ENCODE results near the gene MAGEA8.
"Not testable (repeated sequence)": the region's sequence is repeated elsewhere in the genome, so short reads cannot be mapped to it uniquely, and the experiment has no call there.

MAGEA8 gene

DNA sequence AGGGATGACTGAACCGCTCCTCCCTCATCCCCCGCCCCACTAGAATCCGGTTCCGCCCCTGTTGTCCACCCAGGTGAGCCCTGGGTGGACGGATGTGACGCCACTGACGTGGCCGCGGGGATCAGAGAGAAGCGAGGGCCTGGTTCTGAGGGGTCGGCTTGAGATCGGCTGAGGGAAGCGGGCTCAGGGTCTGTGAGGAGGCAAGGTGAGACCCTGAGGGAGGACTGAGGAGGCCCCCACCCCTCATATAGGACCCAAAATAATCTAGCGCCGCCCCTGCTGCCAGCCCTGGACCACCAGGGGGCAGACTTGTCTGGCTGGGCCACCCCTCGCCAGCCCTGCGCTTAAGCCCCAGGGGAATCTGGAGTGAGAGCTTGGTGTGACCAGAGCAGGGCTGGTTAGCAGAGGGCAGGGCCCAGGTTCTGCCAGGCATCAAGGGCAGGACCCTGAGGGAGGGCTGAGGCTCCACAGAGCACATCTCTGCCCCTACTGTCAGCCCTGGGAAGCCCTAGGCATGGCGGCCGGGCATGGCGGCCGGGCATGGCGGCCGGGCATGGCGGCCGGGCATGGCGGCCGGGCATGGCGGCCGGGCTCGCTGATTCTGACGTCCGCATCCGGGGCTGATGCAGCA lies at the start of gene MAGEA8:
Gene MAGEA8, plus strand, starts transcription at position 103 of the 631 bp plus-strand sequence. CDS start 3,090 bp downstream, outside the sequence.
- in situ Hi-C loops (cut with HindIII; ENCODE audit: low sequenced_read_pairs): no loop called here
- no peak within 1 kb of the TSS for H3K4me3 ChIP-seq (ENCODE audit: low read depth, low read length)
- DNase-seq (ENCODE audit: low read depth): no peak
- TF ChIP-seq, protein P1, sequence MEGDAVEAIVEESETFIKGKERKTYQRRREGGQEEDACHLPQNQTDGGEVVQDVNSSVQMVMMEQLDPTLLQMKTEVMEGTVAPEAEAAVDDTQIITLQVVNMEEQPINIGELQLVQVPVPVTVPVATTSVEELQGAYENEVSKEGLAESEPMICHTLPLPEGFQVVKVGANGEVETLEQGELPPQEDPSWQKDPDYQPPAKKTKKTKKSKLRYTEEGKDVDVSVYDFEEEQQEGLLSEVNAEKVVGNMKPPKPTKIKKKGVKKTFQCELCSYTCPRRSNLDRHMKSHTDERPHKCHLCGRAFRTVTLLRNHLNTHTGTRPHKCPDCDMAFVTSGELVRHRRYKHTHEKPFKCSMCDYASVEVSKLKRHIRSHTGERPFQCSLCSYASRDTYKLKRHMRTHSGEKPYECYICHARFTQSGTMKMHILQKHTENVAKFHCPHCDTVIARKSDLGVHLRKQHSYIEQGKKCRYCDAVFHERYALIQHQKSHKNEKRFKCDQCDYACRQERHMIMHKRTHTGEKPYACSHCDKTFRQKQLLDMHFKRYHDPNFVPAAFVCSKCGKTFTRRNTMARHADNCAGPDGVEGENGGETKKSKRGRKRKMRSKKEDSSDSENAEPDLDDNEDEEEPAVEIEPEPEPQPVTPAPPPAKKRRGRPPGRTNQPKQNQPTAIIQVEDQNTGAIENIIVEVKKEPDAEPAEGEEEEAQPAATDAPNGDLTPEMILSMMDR (IDR thresholded peaks at IDR 0.05; ENCODE audit: low read depth, low read length, missing control alignments): no peak

- TF ChIP-seq, protein P1 (IDR thresholded peaks at IDR 0.05; ENCODE audit: low read depth, low read length, missing control alignments): no peak
- no peak for DNase-seq (ENCODE audit: low read depth)
- no peak overlapping the region for H3K4me3 ChIP-seq (ENCODE audit: low read depth, low read length)
- in situ Hi-C loops (cut with HindIII; ENCODE audit: low sequenced_read_pairs): no loop called here
Observed at GRCh38 chrX:149831473-149831872, 49.5 kb upstream of the MAGEA8 start.

DNA sequence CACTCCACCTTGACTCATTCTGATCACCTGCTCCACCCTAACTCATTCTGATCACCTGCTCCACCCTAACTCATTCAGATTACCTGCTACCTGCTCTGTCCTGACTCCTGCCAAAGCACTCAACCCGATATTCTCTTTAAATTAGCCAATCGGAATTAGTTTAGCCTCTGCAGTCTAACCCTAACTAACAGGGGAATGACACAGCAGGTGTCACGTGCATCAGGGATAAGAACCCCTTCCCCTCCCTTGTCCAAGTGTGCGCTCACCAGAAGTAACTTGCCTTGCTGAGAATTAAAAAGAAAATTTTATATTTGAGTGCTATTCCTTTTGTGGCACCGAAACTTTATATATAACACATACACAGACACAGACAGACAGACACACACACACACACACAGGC lies 44.3 kb upstream of the MAGEA8 start:
- H3K4me3 ChIP-seq (ENCODE audit: low read depth, low read length); DNase-seq (ENCODE audit: low read depth); in situ Hi-C loops (cut with HindIII; ENCODE audit: low sequenced_read_pairs): not testable (repeated sequence)

DNA sequence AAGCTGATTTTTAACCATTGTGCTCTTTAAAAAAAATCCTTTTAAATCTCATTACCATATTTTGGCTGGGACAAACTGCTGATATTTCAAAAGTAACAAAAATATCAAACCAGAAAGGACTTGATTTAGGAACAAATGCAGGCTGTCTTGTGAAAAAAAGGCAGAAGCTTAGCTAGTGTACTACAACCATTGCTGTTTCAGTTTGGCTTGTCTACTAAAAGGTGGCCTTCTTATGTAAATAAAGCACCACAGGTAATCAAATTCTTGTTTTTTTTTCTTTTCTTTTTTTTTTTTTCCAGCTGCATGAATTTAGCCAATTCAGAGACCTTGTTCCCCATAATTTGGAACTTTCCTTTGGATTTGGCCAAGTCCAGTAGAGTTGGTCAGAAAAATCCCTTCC lies 43.8 kb upstream of the MAGEA8 start:
- TF ChIP-seq, protein P1 (IDR thresholded peaks at IDR 0.05; ENCODE audit: low read depth, low read length, missing control alignments): no peak

GRCh38 chrX:149837639-149838038 lies 43.3 kb upstream of the MAGEA8 start:
- in situ Hi-C loops (cut with HindIII; ENCODE audit: low sequenced_read_pairs): no loop called here

More for the DNA sequence above, 43.8 kb upstream of the MAGEA8 start:
- in situ Hi-C loops (cut with HindIII; ENCODE audit: low sequenced_read_pairs): no loop called here
- H3K4me3 ChIP-seq (ENCODE audit: low read depth, low read length): no peak overlapping the region
- DNase-seq (ENCODE audit: low read depth): no peak

GRCh38 chrX:149841929-149842328 lies 39.1 kb upstream of the MAGEA8 start:
- no peak for DNase-seq (ENCODE audit: low read depth)
- no peak overlapping the region for H3K4me3 ChIP-seq (ENCODE audit: low read depth, low read length)
- in situ Hi-C loops (cut with HindIII; ENCODE audit: low sequenced_read_pairs): no loop called here

More at GRCh38 chrX:149837639-149838038, 43.3 kb upstream of the MAGEA8 start:
- TF ChIP-seq, protein P1 (IDR thresholded peaks at IDR 0.05; ENCODE audit: low read depth, low read length, missing control alignments): no peak
- H3K4me3 ChIP-seq (ENCODE audit: low read depth, low read length): no peak overlapping the region
- no peak for DNase-seq (ENCODE audit: low read depth)

GRCh38 chrX:149845385-149845784 lies 35.6 kb upstream of the MAGEA8 start:
- TF ChIP-seq, protein P1 (IDR thresholded peaks at IDR 0.05; ENCODE audit: low read depth, low read length, missing control alignments): no peak
- no peak for DNase-seq (ENCODE audit: low read depth)
- in situ Hi-C loops (cut with HindIII; ENCODE audit: low sequenced_read_pairs): no loop called here
- H3K4me3 ChIP-seq (ENCODE audit: low read depth, low read length): no peak overlapping the region

More at GRCh38 chrX:149841929-149842328, 39.1 kb upstream of the MAGEA8 start:
- TF ChIP-seq, protein P1 (IDR thresholded peaks at IDR 0.05; ENCODE audit: low read depth, low read length, missing control alignments): no peak

Data from astrocyte of the cerebellum (primary cell).